Skin epidermis (tissue), 12 donors: ENCODE data around the gene PPP3R2.

ENCODE experiments used
- H3K27ac ChIP-seq, 21 experiments: fragments of 200-600 bp; sonication (generic) in 11 of 21; one replicate each; pipeline ENCODE4 v1.5.0; 2020; ENCODE audit warnings: mild to moderate bottlenecking in 3 of 21, inconsistent platforms in 2 of 21, moderate library complexity in 2 of 21
- H3K4me3 ChIP-seq, 7 experiments: fragments of 200-600 bp; sonication (generic) in 2 of 7; one replicate each; pipeline ENCODE4 v1.5.0; 2020; ENCODE audit warnings: inconsistent platforms in 2 of 7, mild to moderate bottlenecking in 2 of 7, moderate library complexity in 1 of 7

The PPP3R2 gene

GRCh38 chr9:101543098-101543735 lies 51.6 kb downstream of the PPP3R2 start:
- Histone ChIP-seq H3K27ac (peak overlapping the region in 3 of 21 experiments; percentile 16 to 57 (median 26)), H3K4me3 (no peak overlapping the region)
